Uterus (tissue), 4 donors: ENCODE measurements around the gene TAX1BP1. TPM values are rescaled to one million over a fixed set of nuclear protein-coding genes. Genes with fewer than 3 reads are reported as not detected.

Experiments used
- DNase-seq, 2 donors: peaks; one replicate each; pipeline ENCODE4 v3.0.0-alpha.2; 2019 to 2020
- H3K27ac ChIP-seq, 2 donors: fragments of 200-600 bp; sonication (generic); 1 replicate in 1 of 2; 2 replicates in 1 of 2; pipeline ENCODE4 v1.5.1; 2016 to 2018
- H3K27me3 ChIP-seq, 2 donors: fragments of 200-600 bp; sonication (generic); one replicate each; pipeline ENCODE4 v1.5.1; 2018 to 2019; ENCODE audit warnings: control low read depth in 1 of 2
- H3K36me3 ChIP-seq, 2 donors: fragments of 200-600 bp; sonication (generic); one replicate each; pipeline ENCODE4 v1.5.1; 2019; ENCODE audit warnings: control low read depth in 1 of 2
- H3K4me1 ChIP-seq, 2 donors: fragments of 200-600 bp; sonication (generic); one replicate each; pipeline ENCODE4 v1.5.1; 2018 to 2019; ENCODE audit warnings: control low read depth in 1 of 2
- H3K4me3 ChIP-seq, 2 donors: fragments of 200-600 bp; sonication (generic); 1 replicate in 1 of 2; 2 replicates in 1 of 2; pipeline ENCODE4 v1.5.1; 2018 to 2019; ENCODE audit warnings: mild to moderate bottlenecking in 1 of 2
- H3K9me3 ChIP-seq, 2 donors: fragments of 200-600 bp; sonication (generic); one replicate each; pipeline ENCODE4 v1.5.1; 2019; ENCODE audit warnings: control low read depth in 1 of 2
- CTCF ChIP-seq, 4 experiments: fragments of 200-600 bp in 2 of 4; fragments of 450-650 bp in 2 of 4; sonication (generic) in 2 of 4; IDR thresholded peaks; one replicate each; pipeline ENCODE4 v1.5.1; 2016 to 2019; ENCODE audit warnings: antibody characterized with exemption in 4 of 4, mild to moderate bottlenecking in 2 of 4, moderate library complexity in 1 of 4
- POLR2A ChIP-seq, 2 donors: fragments of 450-650 bp; IDR thresholded peaks; one replicate each; pipeline ENCODE4 v1.6.1; 2016; ENCODE audit warnings: antibody characterized with exemption in 2 of 2, mild to moderate bottlenecking in 1 of 2, moderate library complexity in 1 of 2
- intact Hi-C: fragments of 100-400 bp; cut with DNase I; formaldehyde crosslinking; loops from one replicate; pipeline ENCODE4 v1.15.1; 2023; ENCODE audit warnings: low total_unique reads
- total RNA-seq, 4 donors: library from RNA; depleted of rRNA in 3 of 4; stranded (reverse); fragments of >200 nt in 3 of 4; gene quantifications; one replicate each; pipeline versions ENCODE4 v1.1.0 to v1.2.4, GENCODE V29; 2014 to 2023
- donor health status: DM: yes; HTN: yes; CAD: no.

The TAX1BP1 gene
- total RNA-seq, 4 donors from 2014 or later = 46.4 to 121 (median 77.3) TPM

- no peak for DNase-seq
- Histone ChIP-seq H3K27ac (no peak overlapping the region), H3K36me3 (no peaks in the 10 kb centered on the region), H3K27me3 (no peaks in the 10 kb centered on the region), H3K9me3 (no peaks in the 10 kb centered on the region), H3K4me1 (no peaks in the 10 kb centered on the region), H3K4me3 (no peak overlapping the region)
- no peak for TF ChIP-seq POLR2A (IDR thresholded peaks at IDR 0.05)
- no peak for TF ChIP-seq CTCF (IDR thresholded peaks at IDR 0.05)
- intact Hi-C loops = no loop called here
Observed at GRCh38 chr7:27699751-27700150, 40.2 kb upstream of the TAX1BP1 start.

- Histone ChIP-seq H3K27ac (no peak overlapping the region), H3K36me3 (no peaks in the 10 kb centered on the region), H3K4me3 (no peak overlapping the region), H3K9me3 (no peaks in the 10 kb centered on the region), H3K27me3 (no peaks in the 10 kb centered on the region), H3K4me1 (no peaks in the 10 kb centered on the region)
- intact Hi-C loops = no loop called here
- DNase-seq = no peak
- no peak for TF ChIP-seq POLR2A (IDR thresholded peaks at IDR 0.05)
- TF ChIP-seq CTCF (IDR thresholded peaks at IDR 0.05) = no peak
Observed at GRCh38 chr7:27700501-27700900, 39.5 kb upstream of the TAX1BP1 start.

GRCh38 chr7:27703181-27703580, 36.8 kb upstream of the TAX1BP1 start:
- H3K27me3 ChIP-seq = no peaks in the 10 kb centered on the region
- no peaks in the 10 kb centered on the region for H3K4me1 ChIP-seq
- TF ChIP-seq POLR2A (IDR thresholded peaks at IDR 0.05) = no peak
- no peak for TF ChIP-seq CTCF (IDR thresholded peaks at IDR 0.05)
- DNase-seq = no peak
- no peak overlapping the region for H3K4me3 ChIP-seq
- no peaks in the 10 kb centered on the region for H3K36me3 ChIP-seq
- no peak overlapping the region for H3K27ac ChIP-seq
- intact Hi-C loops = no loop called here
- no peaks in the 10 kb centered on the region for H3K9me3 ChIP-seq

GRCh38 chr7:27704422-27705199, 35.4 kb upstream of the TAX1BP1 start:
- no peak for DNase-seq
- TF ChIP-seq CTCF (IDR thresholded peaks at IDR 0.05) (no peak), POLR2A (IDR thresholded peaks at IDR 0.05) (no peak)
- peaks cover 0 to 2% of the 10 kb centered on the region in 2 donors for H3K4me1 ChIP-seq
- H3K27ac ChIP-seq = no peak overlapping the region
- no peaks in the 10 kb centered on the region for H3K36me3 ChIP-seq
- H3K27me3 ChIP-seq = no peaks in the 10 kb centered on the region
- no peak overlapping the region for H3K4me3 ChIP-seq
- intact Hi-C loops = no loop called here
- H3K9me3 ChIP-seq = no peaks in the 10 kb centered on the region

GRCh38 chr7:27705200-27705594, 34.8 kb upstream of the TAX1BP1 start:
- Histone ChIP-seq H3K36me3 (no peaks in the 10 kb centered on the region), H3K9me3 (no peaks in the 10 kb centered on the region), H3K4me1 (peaks cover 0 to 2% of the 10 kb centered on the region in 2 donors), H3K4me3 (no peak overlapping the region), H3K27ac (no peak overlapping the region), H3K27me3 (no peaks in the 10 kb centered on the region)
- intact Hi-C loops = no loop called here
- TF ChIP-seq POLR2A (IDR thresholded peaks at IDR 0.05) (no peak), CTCF (IDR thresholded peaks at IDR 0.05) (no peak)
- DNase-seq = no peak
